Left cardiac atrium (tissue), 4 donors: ENCODE data around the gene MCOLN3. TPM values are rescaled to one million over a fixed set of nuclear protein-coding genes. Genes with fewer than 3 reads are reported as not detected.
A peak's percentile ranks its signal among the peaks of the same experiment; 100 is the strongest.

Experiments
- ATAC-seq, 2 donors: fragments of 200-7000 bp; cut with Tn5 transposase; one replicate each; pipeline ENCODE4 v1.9.1; 2020; ENCODE audit warnings: mild to moderate bottlenecking in 2 of 2, moderate library complexity in 2 of 2
- DNase-seq: peaks from one replicate; pipeline ENCODE4 v3.0.0-alpha.2; 2020
- intact Hi-C, 2 donors: fragments of 100-400 bp; cut with DNase I; formaldehyde crosslinking; loops; one replicate each; pipeline versions ENCODE4 v1.14.1 to v1.15.1; 2022 to 2023
- long read RNA-seq: library from polyadenylated mRNA; unstranded; transcript quantifications from one replicate; pipeline ENCODE4 v2.0.0, GENCODE V29; 2021
- total RNA-seq, 2 donors: library from RNA; stranded (reverse); fragmentation: NEBNext Ultra II Directional; extraction: Animal tissue kit (Norgen Biotek cat#: 25700); gene quantifications; one replicate each; pipeline ENCODE4 v1.2.1, GENCODE V29; 2021
- donor health status: DM: no; HTN: yes; CAD: no.
- donor health status: DM: no; HTN: yes; CAD: no; lungs with severe emphysema.
- donor health status: DM: yes; HTN: yes; CAD: no.
- donor health status: Dilated cardiomyopathy.

MCOLN3 gene
- total RNA-seq = 10 to 100 TPM in 1 of 2 donors, 1 to 10 TPM in 1; 7.6 to 11.6 TPM
- long read RNA-seq, transcript MCOLN3-203 (13 exons, 2,756 nt) = major isoform, 23 of 56 reads
- long read RNA-seq, partial matches to known transcripts = 12 of 56 reads
- long read RNA-seq, other reads (novel, unspliced or antisense) = 17 of 56 reads

GRCh38 chr1:85048296-85049064 lies at the start of gene MCOLN3:
TSS of gene MCOLN3 (minus strand) at chr1:85048500. CDS start at chr1:85045360, 3,140 bp downstream.
- intact Hi-C loops = no loop called here
- DNase-seq (peak; percentile 43), ATAC-seq (peak; percentile 76 to 85)

DNA sequence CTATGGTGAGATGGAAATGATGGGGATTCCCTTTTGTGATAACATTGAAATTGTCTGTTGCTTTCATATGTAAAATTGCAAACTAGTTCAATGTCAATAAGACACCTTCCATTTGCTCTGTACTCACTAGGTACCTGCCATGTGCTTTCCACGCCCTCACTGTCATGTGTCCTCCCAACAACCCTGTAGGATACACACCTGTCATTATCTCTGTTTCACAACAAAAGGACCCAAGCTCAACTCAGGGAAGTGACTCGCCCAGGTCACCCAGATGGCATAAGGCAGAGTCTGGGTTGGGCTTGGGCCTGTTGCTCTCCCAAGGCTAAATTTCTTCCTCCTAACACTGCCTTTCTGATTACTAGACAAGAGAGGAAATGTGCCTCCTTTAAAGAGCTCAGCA lies 45.3 kb upstream of the MCOLN3 start:
- no peak for DNase-seq
- ATAC-seq = no peak
- intact Hi-C loops = no loop called here

- intact Hi-C loops = no loop called here
- DNase-seq (no peak), ATAC-seq (no peak)
These were observed 43.5 kb upstream of the MCOLN3 start for GRCh38 chr1:85091671-85092280.

- no peak for ATAC-seq
- intact Hi-C loops = no loop called here
- DNase-seq = no peak
These were observed 41.9 kb upstream of the MCOLN3 start for GRCh38 chr1:85090225-85090624.

DNA sequence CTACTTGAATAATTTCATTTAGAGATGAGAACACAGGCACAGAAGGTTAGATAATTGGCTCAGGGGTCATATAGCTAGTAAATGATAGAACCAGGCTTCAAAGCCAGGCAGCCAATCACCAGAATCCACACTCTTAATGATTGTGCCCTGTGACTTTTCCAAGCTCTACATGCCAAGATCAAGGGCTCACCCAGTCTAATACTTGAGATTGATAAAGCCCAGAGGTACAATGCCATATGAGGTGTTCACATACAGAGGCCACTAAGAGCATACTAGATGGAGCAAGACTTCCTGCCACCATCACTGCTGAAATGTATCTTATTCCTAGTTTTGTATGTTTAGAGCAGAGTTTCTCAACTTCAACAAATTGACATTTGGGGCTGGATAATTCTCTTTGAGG lies 40.9 kb upstream of the MCOLN3 start:
- ATAC-seq = no peak
- intact Hi-C loops = no loop called here
- no peak for DNase-seq

DNA sequence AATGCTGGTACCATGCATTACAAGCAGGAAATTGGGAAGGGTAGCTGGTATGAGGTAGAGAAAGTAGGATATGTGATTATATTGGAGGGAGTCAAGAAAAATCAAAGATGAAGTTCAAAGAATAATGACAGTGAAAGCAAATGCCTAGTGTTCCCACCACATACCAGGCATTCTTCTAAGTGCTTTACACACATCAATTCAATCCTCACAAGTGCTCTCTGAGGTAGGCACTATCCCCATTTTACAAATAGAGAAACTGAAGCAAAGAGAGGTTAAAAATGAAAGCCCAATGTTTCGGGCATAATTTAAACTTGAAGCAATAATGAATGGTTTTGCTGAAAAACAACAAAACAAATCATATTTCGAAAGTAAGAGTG lies 40.1 kb upstream of the MCOLN3 start:
- DNase-seq (no peak), ATAC-seq (no peak)
- intact Hi-C loops = no loop called here

DNA sequence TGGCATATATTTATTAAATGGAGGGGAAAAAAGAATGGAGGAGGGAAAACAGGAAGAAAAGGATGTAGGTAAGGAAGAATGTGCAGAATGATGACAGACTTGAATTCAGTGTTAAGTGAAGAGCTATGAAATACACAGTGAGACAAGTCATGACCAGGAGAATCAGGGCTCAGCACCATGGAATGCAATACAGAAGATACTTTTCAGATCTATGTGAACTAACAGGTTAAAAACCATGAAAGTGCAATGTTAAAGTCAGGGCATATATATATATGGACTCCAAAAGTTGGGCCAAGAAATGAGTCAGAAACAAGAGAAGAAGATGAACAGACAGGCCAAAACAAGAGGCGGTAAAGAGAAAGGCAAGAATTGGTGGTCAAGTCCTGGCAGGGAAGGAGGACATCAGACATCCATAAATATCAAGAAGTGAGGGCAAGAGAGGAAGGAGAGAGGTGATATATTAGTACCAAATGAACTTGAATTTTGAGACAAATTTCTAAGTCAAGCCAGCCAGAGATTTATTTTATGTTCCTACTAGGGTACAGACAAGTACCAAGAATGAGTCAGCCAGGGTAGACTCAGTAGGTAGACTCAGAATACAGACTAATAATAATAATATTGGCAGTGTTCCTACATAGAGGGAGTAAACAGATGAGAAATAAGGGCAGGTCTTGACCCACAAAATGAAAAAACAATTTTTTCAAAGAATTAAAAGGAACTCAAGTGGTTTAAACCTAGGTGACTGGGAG lies 39.5 kb upstream of the MCOLN3 start:
- intact Hi-C loops = no loop called here
- DNase-seq (no peak), ATAC-seq (no peak)

GRCh38 chr1:85085417-85085816 lies 37.1 kb upstream of the MCOLN3 start:
- ATAC-seq (no peak), DNase-seq (no peak)
- intact Hi-C loops = no loop called here

GRCh38 chr1:85078903-85079302 lies 30.6 kb upstream of the MCOLN3 start:
- DNase-seq = no peak
- intact Hi-C loops = no loop called here
- no peak for ATAC-seq

DNA sequence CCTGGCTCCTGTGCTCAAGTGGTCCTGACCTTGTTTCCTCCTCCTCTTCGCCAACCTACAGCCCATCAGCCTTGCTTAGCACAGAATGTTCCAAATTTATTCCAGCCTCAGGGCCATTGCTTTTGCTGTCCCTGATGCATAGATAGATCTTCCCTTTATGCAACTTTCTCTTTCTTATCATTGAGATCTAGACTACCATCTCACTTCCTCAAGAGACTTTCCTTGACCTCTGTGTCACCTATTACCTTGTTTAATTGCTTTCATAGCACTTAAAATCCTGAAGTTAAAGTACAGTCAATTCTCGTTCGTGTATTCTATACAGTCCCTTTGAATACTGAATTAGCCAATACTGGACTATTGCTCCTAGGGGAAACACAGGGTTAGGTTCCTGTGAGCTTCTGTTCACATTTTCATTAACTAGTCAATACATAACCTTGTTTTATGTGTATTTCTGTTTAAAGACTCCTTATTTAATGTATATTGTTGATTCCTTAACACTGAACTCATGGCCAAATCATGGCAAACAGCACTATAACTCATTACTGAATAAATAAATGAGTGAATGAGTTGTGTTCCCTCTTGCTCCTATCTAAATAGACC lies 26.2 kb upstream of the MCOLN3 start:
- intact Hi-C loops = no loop called here
- ATAC-seq = no peak
- DNase-seq = no peak

- ATAC-seq (no peak), DNase-seq (no peak)
- intact Hi-C loops = no loop called here
These were observed 22.7 kb upstream of the MCOLN3 start for GRCh38 chr1:85070972-85071492.

DNA sequence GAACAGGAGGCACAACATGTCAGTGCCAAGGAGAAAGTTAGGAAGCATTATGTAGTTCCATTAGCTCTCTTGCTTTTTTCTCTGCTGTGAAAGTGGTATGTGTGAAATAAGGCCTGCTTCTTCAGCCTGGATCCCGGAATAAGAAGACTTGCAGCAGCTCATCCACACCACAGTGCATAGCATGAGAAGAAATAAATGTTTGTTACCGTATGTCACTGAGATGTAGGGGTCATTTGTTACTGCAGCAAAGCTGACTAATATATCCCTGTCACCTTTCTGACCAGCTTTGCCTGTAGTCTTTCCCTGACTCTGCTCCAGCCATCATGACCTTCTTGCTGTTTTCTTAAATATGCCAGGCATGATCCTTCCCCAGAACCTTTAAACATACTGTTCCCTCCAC lies 20.5 kb upstream of the MCOLN3 start:
- intact Hi-C loops = loop anchor here in 1 of 2 donors (10.0 kb wide), 1 partner anchor 124 kb away; no protein-coding TSS in a partner anchor
- DNase-seq = no peak
- no peak for ATAC-seq

- DNase-seq = no peak
- intact Hi-C loops = loop anchor here in 1 of 2 donors (10.0 kb wide), 1 partner anchor 121 kb away; no protein-coding TSS in a partner anchor
- no peak for ATAC-seq
These were observed 17.2 kb upstream of the MCOLN3 start for GRCh38 chr1:85065550-85065949.

- peak in 1 of 2 donors; percentile 5 for ATAC-seq
- no peak for DNase-seq
- intact Hi-C loops = loop anchor here in 1 of 2 donors (5.0 to 10.0 kb wide), 2 partner anchors 118 to 195 kb away; partner anchors contain the start of gene C1orf52
These were observed 14.2 kb upstream of the MCOLN3 start for GRCh38 chr1:85062425-85063026.

DNA sequence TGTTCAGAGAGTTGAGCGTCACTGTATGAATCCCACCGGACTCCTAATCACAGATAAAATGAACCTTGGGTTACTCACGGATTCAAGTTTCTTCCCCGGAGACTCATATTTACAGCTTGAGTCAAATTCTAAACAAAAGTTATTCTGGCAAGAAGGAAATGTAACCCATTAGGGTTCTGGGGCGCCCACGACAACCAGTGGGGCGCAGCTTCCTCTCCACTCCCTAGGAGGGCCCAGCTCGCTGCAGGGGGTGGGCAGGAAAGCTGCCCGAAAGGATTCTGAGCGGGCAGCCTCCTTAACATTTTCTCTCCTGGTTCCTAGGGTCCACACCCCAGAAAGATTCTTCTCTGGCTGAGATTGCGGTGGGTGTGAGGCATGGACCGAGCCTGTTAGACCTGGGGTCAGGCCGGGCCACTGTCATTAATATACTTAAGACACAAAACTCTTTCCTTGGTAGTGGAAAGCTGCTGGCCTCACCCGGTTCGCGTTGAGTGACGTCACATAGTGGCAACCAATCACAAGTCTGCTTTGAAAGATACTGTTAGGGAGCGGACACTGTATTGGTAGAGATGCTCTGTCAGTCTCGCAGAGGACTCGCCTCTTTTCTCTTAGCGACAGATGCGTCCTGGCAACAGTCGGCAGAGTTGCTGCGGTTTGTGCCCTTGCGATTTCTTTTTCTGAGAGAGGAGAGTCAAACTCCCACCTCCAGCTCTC lies 13.6 kb upstream of the MCOLN3 start:
- ATAC-seq = peak; percentile 100

DNA sequence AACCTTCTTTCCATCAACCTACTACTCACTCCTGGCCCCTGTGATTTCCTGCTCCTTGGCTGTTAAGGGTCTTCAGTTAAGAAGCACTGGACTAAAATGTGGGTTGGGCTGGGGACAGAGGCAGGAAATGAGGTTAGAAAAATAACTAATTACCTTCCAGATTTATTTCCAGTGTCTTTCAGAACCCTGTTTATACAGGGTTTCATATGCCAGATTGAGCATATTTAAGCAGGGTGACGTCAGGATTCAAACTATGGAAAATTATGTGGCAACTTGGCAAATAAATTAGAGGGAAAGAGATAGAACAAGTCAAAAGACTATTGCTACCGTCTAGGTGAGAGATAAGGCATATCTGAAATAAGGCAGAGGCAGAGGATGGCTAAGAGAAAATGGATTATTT lies 11.7 kb upstream of the MCOLN3 start:
- DNase-seq (no peak), ATAC-seq (no peak)
- intact Hi-C loops = loop anchor here in 1 of 2 donors (5.0 to 10.0 kb wide), 2 partner anchors 115 to 197 kb away; partner anchors contain the start of gene C1orf52

More for the DNA sequence above, 13.6 kb upstream of the MCOLN3 start:
- DNase-seq = peak; percentile 92
- intact Hi-C loops = loop anchor here in 1 of 2 donors (5.0 to 10.0 kb wide), 2 partner anchors 117 to 195 kb away; partner anchors contain the start of gene C1orf52

DNA sequence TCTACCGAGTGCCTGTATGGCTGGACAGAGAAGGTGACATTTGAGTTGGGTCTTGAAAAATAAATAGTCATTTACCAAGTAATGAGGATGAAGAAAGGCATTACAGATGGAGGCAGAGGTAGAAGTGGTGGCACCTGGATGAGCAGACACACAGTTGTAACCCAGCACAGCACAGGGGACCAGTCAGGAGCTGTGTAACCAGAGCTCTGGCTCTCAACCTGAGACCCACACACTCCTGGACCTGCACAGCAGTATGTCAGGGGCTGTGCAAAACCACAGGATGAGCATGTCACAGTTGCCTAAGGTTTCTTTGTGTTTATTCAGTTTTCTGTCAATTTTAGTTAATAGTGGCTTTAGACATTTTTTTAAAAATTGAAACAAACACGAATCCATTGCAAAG lies 11.3 kb upstream of the MCOLN3 start:
- no peak for ATAC-seq
- DNase-seq = no peak
- intact Hi-C loops = no loop called here

- no peak for DNase-seq
- intact Hi-C loops = no loop called here
- no peak for ATAC-seq
These were observed 10.5 kb upstream of the MCOLN3 start for GRCh38 chr1:85058786-85059185.
